MM.1S (cell line): ENCODE measurements around the gene OCIAD2.

Source experiments
- EZH2 ChIP-seq: fragments of 300-600 bp; sonication (generic); optimal IDR thresholded peaks from 2 replicates; pipeline ENCODE3; 2017; ENCODE audit warnings: low read depth, mild to moderate bottlenecking, antibody characterized with exemption, low read length, mixed read lengths
- EZH2phosphoT487 ChIP-seq: fragments of 300-600 bp; sonication (generic); IDR thresholded peaks from 2 replicates; pipeline ENCODE4 v1.6.1; 2018; ENCODE audit warnings: antibody characterized with exemption, low read length
- TF ChIP-seq, protein P1 (sequence below): fragments of 300-600 bp; sonication (generic); IDR thresholded peaks from 2 replicates; pipeline ENCODE4 v1.5.1; 2016; ENCODE audit warnings: antibody characterized with exemption, low read length, mixed read lengths

DNA sequence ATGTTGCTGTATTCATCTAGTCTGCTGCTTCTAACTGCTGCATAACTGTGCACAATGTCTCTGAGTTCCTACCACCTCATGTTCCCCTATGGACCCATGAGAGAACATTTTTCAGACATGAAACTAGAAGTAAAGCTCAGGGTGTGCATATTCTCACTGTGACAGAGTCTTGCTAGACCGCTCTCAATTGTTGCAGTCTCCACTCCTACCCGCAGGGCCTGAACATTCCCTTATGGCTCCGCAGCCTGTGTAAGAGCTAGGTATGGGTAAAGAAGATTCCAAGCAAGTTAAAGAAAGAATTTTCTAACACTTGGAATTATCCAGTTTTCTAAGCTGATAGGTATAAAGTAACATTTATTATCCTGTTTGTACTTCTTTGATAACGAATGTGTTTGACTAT, 5.4 kb downstream of the OCIAD2 start:
- TF ChIP-seq, protein P1, sequence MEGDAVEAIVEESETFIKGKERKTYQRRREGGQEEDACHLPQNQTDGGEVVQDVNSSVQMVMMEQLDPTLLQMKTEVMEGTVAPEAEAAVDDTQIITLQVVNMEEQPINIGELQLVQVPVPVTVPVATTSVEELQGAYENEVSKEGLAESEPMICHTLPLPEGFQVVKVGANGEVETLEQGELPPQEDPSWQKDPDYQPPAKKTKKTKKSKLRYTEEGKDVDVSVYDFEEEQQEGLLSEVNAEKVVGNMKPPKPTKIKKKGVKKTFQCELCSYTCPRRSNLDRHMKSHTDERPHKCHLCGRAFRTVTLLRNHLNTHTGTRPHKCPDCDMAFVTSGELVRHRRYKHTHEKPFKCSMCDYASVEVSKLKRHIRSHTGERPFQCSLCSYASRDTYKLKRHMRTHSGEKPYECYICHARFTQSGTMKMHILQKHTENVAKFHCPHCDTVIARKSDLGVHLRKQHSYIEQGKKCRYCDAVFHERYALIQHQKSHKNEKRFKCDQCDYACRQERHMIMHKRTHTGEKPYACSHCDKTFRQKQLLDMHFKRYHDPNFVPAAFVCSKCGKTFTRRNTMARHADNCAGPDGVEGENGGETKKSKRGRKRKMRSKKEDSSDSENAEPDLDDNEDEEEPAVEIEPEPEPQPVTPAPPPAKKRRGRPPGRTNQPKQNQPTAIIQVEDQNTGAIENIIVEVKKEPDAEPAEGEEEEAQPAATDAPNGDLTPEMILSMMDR: no peak
- TF ChIP-seq EZH2phosphoT487 (no peak), EZH2 (no peak)
